Liver (tissue), 9 donors: ENCODE measurements around the gene SH3TC2. TPM values are rescaled to one million over a fixed set of nuclear protein-coding genes. Genes with fewer than 3 reads are reported as not detected.

Experiments
- DNase-seq: peaks from one replicate; pipeline ENCODE4 v3.0.0-alpha.2; 2017; ENCODE audit warnings: low spot score
- H3K27ac ChIP-seq, 2 donors: one replicate each; pipeline ENCODE4 v1.7.0; 2013; ENCODE audit warnings: inconsistent platforms in 2 of 2, low read length in 2 of 2, control low read depth in 1 of 2, low read depth in 1 of 2, mild to moderate bottlenecking in 1 of 2
- H3K27me3 ChIP-seq, 4 donors: one replicate each; pipeline versions ENCODE4 v1.6.1 to v1.7.0; 2013; ENCODE audit warnings: low read length in 3 of 4, inconsistent platforms in 1 of 4, mild to moderate bottlenecking in 1 of 4, moderate library complexity in 1 of 4; ENCODE audit not compliant: control insufficient read depth in 4 of 4, insufficient read depth in 4 of 4
- H3K36me3 ChIP-seq, 4 donors: one replicate each; pipeline versions ENCODE4 v1.6.1 to v1.7.0; 2013; ENCODE audit warnings: low read length in 3 of 4, mild to moderate bottlenecking in 3 of 4, low read depth in 1 of 4, moderate library complexity in 1 of 4; ENCODE audit not compliant: control insufficient read depth in 4 of 4, insufficient read depth in 3 of 4
- H3K4me1 ChIP-seq, 4 donors: one replicate each; pipeline versions ENCODE4 v1.6.1 to v1.7.0; 2013; ENCODE audit warnings: low read length in 3 of 4, mild to moderate bottlenecking in 3 of 4, moderate library complexity in 1 of 4; ENCODE audit not compliant: control insufficient read depth in 4 of 4, insufficient read depth in 4 of 4
- H3K4me3 ChIP-seq, 3 donors: one replicate each; pipeline versions ENCODE4 v1.6.1 to v1.7.0; 2013; ENCODE audit warnings: low read length in 3 of 3, control low read depth in 1 of 3, low read depth in 1 of 3, mild to moderate bottlenecking in 1 of 3
- H3K9ac ChIP-seq, 2 donors: one replicate each; pipeline ENCODE4 v1.7.0; 2013; ENCODE audit warnings: low read length in 2 of 2, mild to moderate bottlenecking in 2 of 2, moderate library complexity in 2 of 2, control low read depth in 1 of 2, low read depth in 1 of 2
- H3K9me3 ChIP-seq, 4 donors: one replicate each; pipeline versions ENCODE4 v1.6.1 to v1.7.0; 2013; ENCODE audit warnings: low read length in 3 of 4; ENCODE audit not compliant: control insufficient read depth in 4 of 4
- CTCF ChIP-seq: fragments of 150-350 bp; IDR thresholded peaks from 2 replicates; pipeline ENCODE4 v1.5.1; 2017; ENCODE audit warnings: improper control_type of control experiment, low read depth, low read length; ENCODE audit not compliant: missing input control
- EGR1 ChIP-seq, 2 donors: IDR thresholded peaks; 2 replicates each; pipeline ENCODE4 v1.6.1; 2016 to 2018; ENCODE audit warnings: antibody characterized with exemption in 2 of 2, low read depth in 2 of 2
- FOXA1 ChIP-seq: IDR thresholded peaks from 2 replicates; pipeline ENCODE4 v1.6.1; 2016; ENCODE audit warnings: antibody characterized with exemption
- FOXA2 ChIP-seq: IDR thresholded peaks from 2 replicates; pipeline ENCODE4 v1.6.1; 2016; ENCODE audit warnings: antibody characterized with exemption
- GABPA ChIP-seq, 2 donors: IDR thresholded peaks in 1 of 2; conservative IDR thresholded peaks in 1 of 2; 2 replicates each; pipeline ENCODE4 v1.6.1; 2016; ENCODE audit warnings: antibody characterized with exemption in 2 of 2, mild to moderate bottlenecking in 1 of 2, moderate library complexity in 1 of 2
- HNF4A ChIP-seq, 2 donors: conservative IDR thresholded peaks; 2 replicates each; pipeline ENCODE4 v1.6.1; 2016; ENCODE audit warnings: antibody characterized with exemption in 2 of 2, mild to moderate bottlenecking in 2 of 2
- HNF4G ChIP-seq: IDR thresholded peaks from 2 replicates; pipeline ENCODE4 v1.6.1; 2016; ENCODE audit warnings: antibody characterized with exemption
- JUND ChIP-seq, 2 donors: IDR thresholded peaks; 2 replicates each; pipeline ENCODE4 v1.6.1; 2016; ENCODE audit warnings: antibody characterized with exemption in 2 of 2
- MAX ChIP-seq: IDR thresholded peaks from 2 replicates; pipeline ENCODE4 v1.6.1; 2016; ENCODE audit warnings: antibody characterized with exemption
- RXRA ChIP-seq, 2 donors: IDR thresholded peaks; 2 replicates each; pipeline ENCODE4 v1.6.1; 2017 to 2018; ENCODE audit warnings: antibody characterized with exemption in 2 of 2, mild to moderate bottlenecking in 1 of 2
- TAF1 ChIP-seq: conservative IDR thresholded peaks from 2 replicates; pipeline ENCODE4 v1.6.1; 2016; ENCODE audit warnings: antibody characterized with exemption, mild to moderate bottlenecking
- YY1 ChIP-seq: IDR thresholded peaks from 2 replicates; pipeline ENCODE4 v1.6.1; 2016; ENCODE audit warnings: antibody characterized with exemption, mild to moderate bottlenecking
- ZBTB33 ChIP-seq: IDR thresholded peaks from 2 replicates; pipeline ENCODE4 v1.6.1; 2016; ENCODE audit warnings: antibody characterized with exemption
- WGBS: extraction: QIAGEN DNeasy Blood & Tissue Kit; methylation state at CpG from one replicate; pipeline ENCODE4 v1.1.7; 2013; 5-methylcytosine and 5-hydroxymethylcytosine counted together
- polyA plus RNA-seq, 2 donors: library from polyadenylated mRNA; stranded (reverse) in 1 of 2; unstranded in 1 of 2; fragments of 200-250 nt in 1 of 2; fragments of >200 nt in 1 of 2; fragmentation: Nextera tagmentation in 1 of 2; extraction: Ambion mirVana in 1 of 2; gene quantifications; one replicate each; pipeline versions ENCODE4 v1.2.1 to v1.2.3, GENCODE V29; 2013 to 2015
- total RNA-seq, 2 donors: library from RNA; depleted of rRNA; stranded (reverse); fragments of >200 nt; gene quantifications; one replicate each; pipeline ENCODE4 v1.2.3, GENCODE V29; 2014
- donor health status: healthy.
- donor health status: healthy.
- donor health status: healthy.
- donor health status: healthy.
- donor health status: healthy.

Gene SH3TC2
- total and polyA plus RNA-seq, 4 donors = 0.31 to 6.2 (median 0.57) TPM

GRCh38 chr5:149028984-149029383 lies 33.9 kb downstream of the SH3TC2 start:
- no peaks in the 10 kb centered on the region for H3K27me3 ChIP-seq
- no peak for DNase-seq
- TF ChIP-seq CTCF = no peak
- no peak for TF ChIP-seq EGR1 (IDR thresholded peaks at IDR 0.05; ENCODE audit: low read depth in 2 of 2)
- TF ChIP-seq JUND (IDR thresholded peaks at IDR 0.05) = no peak
- no peak for TF ChIP-seq FOXA2
- no peak for TF ChIP-seq HNF4G
- TF ChIP-seq ZBTB33 = no peak
- no peak for TF ChIP-seq HNF4A (conservative IDR thresholded peaks at IDR 0.05)
- no peak for TF ChIP-seq MAX
- no peak for TF ChIP-seq FOXA1
- TF ChIP-seq TAF1 = no peak
- TF ChIP-seq RXRA (IDR thresholded peaks at IDR 0.05) = no peak
- H3K4me3 ChIP-seq = no peak overlapping the region
- 95% methylated on average over 5 of the region's 5 CpGs for WGBS
- H3K4me1 ChIP-seq = no peaks in the 10 kb centered on the region
- no peaks in the 10 kb centered on the region for H3K9me3 ChIP-seq
- H3K36me3 ChIP-seq = no peaks in the 10 kb centered on the region
- no peak overlapping the region for H3K27ac ChIP-seq
- no peak overlapping the region for H3K9ac ChIP-seq

GRCh38 chr5:149028161-149028560 lies 34.7 kb downstream of the SH3TC2 start:
- WGBS = 95% methylated on average over 6 of the region's 6 CpGs
- no peak for DNase-seq
- Histone ChIP-seq H3K27me3 (no peaks in the 10 kb centered on the region), H3K9ac (no peak overlapping the region), H3K27ac (no peak overlapping the region), H3K4me1 (no peaks in the 10 kb centered on the region), H3K4me3 (no peak overlapping the region), H3K9me3 (no peaks in the 10 kb centered on the region), H3K36me3 (no peaks in the 10 kb centered on the region)
- no peak for TF ChIP-seq YY1
- TF ChIP-seq GABPA (IDR thresholded peaks at IDR 0.05 in 1 of 2, conservative IDR thresholded peaks at IDR 0.05 in 1 of 2) = no peak
- TF ChIP-seq HNF4G = no peak
- no peak for TF ChIP-seq EGR1 (IDR thresholded peaks at IDR 0.05; ENCODE audit: low read depth in 2 of 2)
- TF ChIP-seq TAF1 = no peak
- no peak for TF ChIP-seq RXRA (IDR thresholded peaks at IDR 0.05)
- TF ChIP-seq JUND (IDR thresholded peaks at IDR 0.05) = no peak
- no peak for TF ChIP-seq HNF4A (conservative IDR thresholded peaks at IDR 0.05)
- TF ChIP-seq CTCF = no peak
- TF ChIP-seq FOXA2 = no peak
